ENCODE results near the gene PDE4B.

Gene PDE4B

DNA sequence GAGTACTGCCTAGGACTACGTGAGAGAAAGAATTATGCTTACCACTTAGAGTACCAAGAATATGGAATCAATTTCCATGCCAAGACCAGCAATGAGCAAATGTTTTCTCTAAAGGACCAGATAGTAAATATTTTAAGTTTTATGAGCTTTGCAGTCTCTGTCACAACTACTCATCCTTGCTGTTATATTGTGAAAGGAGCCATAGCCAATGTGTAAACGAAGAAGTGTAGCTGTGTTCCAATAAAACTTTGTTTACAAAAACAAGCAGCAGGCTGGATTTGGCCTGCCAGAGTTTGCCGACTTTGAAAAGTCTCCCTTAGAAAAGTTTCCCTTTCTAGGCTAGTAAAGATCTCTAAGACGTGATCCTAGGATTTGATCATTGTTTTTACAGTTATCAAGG lies 128.8 kb downstream of the PDE4B start:
- TF ChIP-seq CTCF (IDR thresholded peaks at IDR 0.05; ENCODE audit: borderline replicate concordance, insufficient read depth, low read depth, low read length) = no peak
- no peak overlapping the region for H3K4me3 ChIP-seq (ENCODE audit: low read depth, low read length)

- no peak overlapping the region for H3K4me3 ChIP-seq (ENCODE audit: low read depth, low read length)
- no peak for TF ChIP-seq CTCF (IDR thresholded peaks at IDR 0.05; ENCODE audit: borderline replicate concordance, insufficient read depth, low read depth, low read length)
Measured at GRCh38 chr1:65924471-65924870, 131.8 kb downstream of the PDE4B start.

- no peak overlapping the region for H3K4me3 ChIP-seq (ENCODE audit: low read depth, low read length)
- TF ChIP-seq CTCF (IDR thresholded peaks at IDR 0.05; ENCODE audit: borderline replicate concordance, insufficient read depth, low read depth, low read length) = no peak
Measured at GRCh38 chr1:65938506-65938905, 145.8 kb downstream of the PDE4B start.

DNA sequence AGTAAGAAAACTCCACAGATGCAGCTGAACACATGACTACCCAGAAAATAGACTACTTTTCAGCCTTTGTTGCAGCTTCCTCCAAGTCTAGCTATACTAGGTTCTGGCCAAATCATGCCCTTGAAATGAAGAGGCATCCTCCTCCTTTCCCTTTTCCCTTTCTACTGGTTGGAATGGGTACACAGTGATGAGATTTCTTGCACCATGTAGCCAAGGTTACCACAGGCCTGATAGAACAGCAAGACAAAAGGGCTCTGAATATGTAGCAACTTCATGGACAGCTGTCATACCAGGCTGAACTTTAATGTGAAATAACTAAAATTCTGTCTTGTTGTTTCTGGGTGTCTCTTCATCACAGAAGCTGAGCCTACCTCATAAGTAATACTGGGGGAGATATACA lies 146.5 kb downstream of the PDE4B start:
- no peak overlapping the region for H3K4me3 ChIP-seq (ENCODE audit: low read depth, low read length)
- TF ChIP-seq CTCF (IDR thresholded peaks at IDR 0.05; ENCODE audit: borderline replicate concordance, insufficient read depth, low read depth, low read length) = no peak

DNA sequence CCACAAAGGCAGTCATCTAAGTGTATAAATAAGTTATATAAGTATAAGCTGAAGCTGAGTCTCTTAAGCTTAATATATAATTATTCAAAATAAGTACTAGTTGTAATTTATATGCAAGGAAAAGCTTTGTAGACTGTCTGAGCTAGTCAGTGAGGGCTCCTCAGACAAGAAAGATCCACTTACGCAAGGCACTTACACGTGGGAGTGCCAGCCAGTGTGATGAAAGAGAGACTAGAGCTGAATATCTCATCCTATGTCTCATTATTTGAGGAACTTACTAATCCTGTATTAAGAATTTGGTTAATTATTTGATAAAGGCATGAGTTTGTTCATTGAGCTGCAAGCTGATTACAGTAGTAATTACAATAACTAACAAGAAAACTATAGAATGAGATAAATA lies 146.9 kb downstream of the PDE4B start:
- H3K4me3 ChIP-seq (ENCODE audit: low read depth, low read length) = no peak overlapping the region

GRCh38 chr1:65940126-65940525 lies 147.4 kb downstream of the PDE4B start:
- H3K4me3 ChIP-seq (ENCODE audit: low read depth, low read length) = no peak overlapping the region
- TF ChIP-seq CTCF (IDR thresholded peaks at IDR 0.05; ENCODE audit: borderline replicate concordance, insufficient read depth, low read depth, low read length) = no peak

More for the DNA sequence above, 146.9 kb downstream of the PDE4B start:
- no peak for TF ChIP-seq CTCF (IDR thresholded peaks at IDR 0.05; ENCODE audit: borderline replicate concordance, insufficient read depth, low read depth, low read length)

DNA sequence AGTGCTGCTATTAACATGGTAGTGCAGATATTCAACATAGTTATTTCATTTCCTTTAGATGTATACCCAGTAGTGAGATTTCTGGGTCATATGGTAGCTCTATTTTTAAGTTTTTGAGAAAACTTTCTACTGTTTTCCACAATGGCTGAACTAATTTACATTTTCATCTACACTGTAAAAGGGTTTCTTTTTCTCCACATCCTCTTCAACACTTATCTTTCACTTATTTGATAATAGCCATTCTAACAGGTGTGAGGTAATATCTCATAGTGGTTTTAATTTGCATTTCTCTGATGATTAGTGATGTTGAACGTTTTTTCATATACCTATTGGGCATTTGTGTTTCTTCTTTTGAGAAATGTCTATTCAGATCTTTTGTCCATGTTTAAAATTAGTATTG lies 149.8 kb downstream of the PDE4B start:
- H3K4me3 ChIP-seq (ENCODE audit: low read depth, low read length) = no peak overlapping the region
- no peak for TF ChIP-seq CTCF (IDR thresholded peaks at IDR 0.05; ENCODE audit: borderline replicate concordance, insufficient read depth, low read depth, low read length)

All from GM12875 (cell line).